Measurements from ENCODE around the gene GABRR1.

The GABRR1 gene

DNA sequence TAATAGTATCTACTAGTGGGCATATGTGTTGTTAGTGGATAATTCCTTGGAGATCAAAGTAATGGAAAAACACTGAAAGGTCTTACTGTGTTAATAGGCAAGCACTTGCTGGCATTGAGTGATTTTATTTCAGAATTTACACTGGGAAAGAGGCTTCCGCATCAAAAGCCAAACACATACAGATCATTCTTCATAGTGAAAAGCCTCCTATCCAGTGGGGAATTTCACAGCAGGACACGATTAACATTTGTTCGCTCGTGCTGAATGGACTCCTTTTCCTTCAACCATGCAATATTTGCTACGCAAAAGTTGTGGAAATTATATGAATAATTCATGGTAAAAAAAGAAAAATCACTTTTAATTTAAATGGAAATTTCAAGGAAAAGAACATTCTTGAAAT is 26.4 kb downstream of the GABRR1 start:
- no peak overlapping the region for H3K4me3 ChIP-seq (ENCODE audit: low read depth, low read length)
- TF ChIP-seq, protein P1, sequence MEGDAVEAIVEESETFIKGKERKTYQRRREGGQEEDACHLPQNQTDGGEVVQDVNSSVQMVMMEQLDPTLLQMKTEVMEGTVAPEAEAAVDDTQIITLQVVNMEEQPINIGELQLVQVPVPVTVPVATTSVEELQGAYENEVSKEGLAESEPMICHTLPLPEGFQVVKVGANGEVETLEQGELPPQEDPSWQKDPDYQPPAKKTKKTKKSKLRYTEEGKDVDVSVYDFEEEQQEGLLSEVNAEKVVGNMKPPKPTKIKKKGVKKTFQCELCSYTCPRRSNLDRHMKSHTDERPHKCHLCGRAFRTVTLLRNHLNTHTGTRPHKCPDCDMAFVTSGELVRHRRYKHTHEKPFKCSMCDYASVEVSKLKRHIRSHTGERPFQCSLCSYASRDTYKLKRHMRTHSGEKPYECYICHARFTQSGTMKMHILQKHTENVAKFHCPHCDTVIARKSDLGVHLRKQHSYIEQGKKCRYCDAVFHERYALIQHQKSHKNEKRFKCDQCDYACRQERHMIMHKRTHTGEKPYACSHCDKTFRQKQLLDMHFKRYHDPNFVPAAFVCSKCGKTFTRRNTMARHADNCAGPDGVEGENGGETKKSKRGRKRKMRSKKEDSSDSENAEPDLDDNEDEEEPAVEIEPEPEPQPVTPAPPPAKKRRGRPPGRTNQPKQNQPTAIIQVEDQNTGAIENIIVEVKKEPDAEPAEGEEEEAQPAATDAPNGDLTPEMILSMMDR (IDR thresholded peaks at IDR 0.05; ENCODE audit: borderline replicate concordance, insufficient read depth, low read depth, low read length): no peak

GRCh38 chr6:89187504-89187903 is 29.7 kb downstream of the GABRR1 start:
- TF ChIP-seq, protein P1 (IDR thresholded peaks at IDR 0.05; ENCODE audit: borderline replicate concordance, insufficient read depth, low read depth, low read length): no peak
- no peak overlapping the region for H3K4me3 ChIP-seq (ENCODE audit: low read depth, low read length)

DNA sequence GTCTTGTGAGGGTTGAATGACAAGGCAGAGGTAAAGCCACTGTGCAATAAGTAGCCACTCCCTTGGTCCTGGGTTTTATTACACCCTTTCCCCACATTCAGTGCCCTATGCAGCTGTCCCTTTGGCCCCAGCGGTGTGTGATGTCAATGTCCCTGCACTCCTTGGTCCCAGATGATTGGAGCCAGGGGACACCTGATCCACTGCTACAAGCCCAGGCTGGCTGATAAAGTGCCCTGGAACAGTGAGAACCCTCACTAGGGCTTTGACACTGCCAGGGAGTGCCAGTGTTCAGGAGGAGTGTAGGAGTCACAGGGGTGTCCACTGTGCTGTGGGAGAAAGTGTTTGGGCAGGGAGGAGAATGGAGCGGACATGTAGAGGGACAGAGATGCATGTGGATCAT is 30.4 kb downstream of the GABRR1 start:
- TF ChIP-seq, protein P1 (IDR thresholded peaks at IDR 0.05; ENCODE audit: borderline replicate concordance, insufficient read depth, low read depth, low read length): no peak
- H3K4me3 ChIP-seq (ENCODE audit: low read depth, low read length): no peak overlapping the region

GRCh38 chr6:89184344-89184743 is 32.8 kb downstream of the GABRR1 start:
- H3K4me3 ChIP-seq (ENCODE audit: low read depth, low read length): no peak overlapping the region
- TF ChIP-seq, protein P1 (IDR thresholded peaks at IDR 0.05; ENCODE audit: borderline replicate concordance, insufficient read depth, low read depth, low read length): no peak

GRCh38 chr6:89183294-89183693 is 33.9 kb downstream of the GABRR1 start:
- TF ChIP-seq, protein P1 (IDR thresholded peaks at IDR 0.05; ENCODE audit: borderline replicate concordance, insufficient read depth, low read depth, low read length): no peak
- H3K4me3 ChIP-seq (ENCODE audit: low read depth, low read length): no peak overlapping the region

DNA sequence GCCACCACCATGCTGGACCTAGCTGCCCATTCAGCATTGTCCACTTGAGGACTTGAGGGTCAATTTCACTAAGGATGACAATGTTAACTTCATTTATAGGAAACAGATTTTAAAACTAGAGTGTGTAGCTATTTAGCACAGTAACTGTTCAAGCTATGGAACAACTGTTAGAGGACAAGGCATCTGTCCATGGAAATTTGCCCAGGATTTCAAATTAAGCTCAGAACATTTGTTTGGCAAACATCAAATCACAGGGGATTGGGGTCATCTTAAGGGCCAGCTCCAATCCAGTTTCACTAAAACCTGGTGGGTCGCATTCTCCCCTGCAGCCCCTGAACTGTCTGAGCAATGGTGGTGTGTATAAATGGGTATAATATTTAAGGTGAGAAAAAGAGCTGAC is 36.2 kb downstream of the GABRR1 start:
- no peak overlapping the region for H3K4me3 ChIP-seq (ENCODE audit: low read depth, low read length)

GRCh38 chr6:89180112-89180511 is 37.0 kb downstream of the GABRR1 start:
- TF ChIP-seq, protein P1 (IDR thresholded peaks at IDR 0.05; ENCODE audit: borderline replicate concordance, insufficient read depth, low read depth, low read length): no peak
- no peak overlapping the region for H3K4me3 ChIP-seq (ENCODE audit: low read depth, low read length)

More for the DNA sequence above, 36.2 kb downstream of the GABRR1 start:
- TF ChIP-seq, protein P1 (IDR thresholded peaks at IDR 0.05; ENCODE audit: borderline replicate concordance, insufficient read depth, low read depth, low read length): no peak

Data from GM12875 (cell line).